ENCODE measurements around the gene ZMPSTE24.

The ZMPSTE24 gene

DNA sequence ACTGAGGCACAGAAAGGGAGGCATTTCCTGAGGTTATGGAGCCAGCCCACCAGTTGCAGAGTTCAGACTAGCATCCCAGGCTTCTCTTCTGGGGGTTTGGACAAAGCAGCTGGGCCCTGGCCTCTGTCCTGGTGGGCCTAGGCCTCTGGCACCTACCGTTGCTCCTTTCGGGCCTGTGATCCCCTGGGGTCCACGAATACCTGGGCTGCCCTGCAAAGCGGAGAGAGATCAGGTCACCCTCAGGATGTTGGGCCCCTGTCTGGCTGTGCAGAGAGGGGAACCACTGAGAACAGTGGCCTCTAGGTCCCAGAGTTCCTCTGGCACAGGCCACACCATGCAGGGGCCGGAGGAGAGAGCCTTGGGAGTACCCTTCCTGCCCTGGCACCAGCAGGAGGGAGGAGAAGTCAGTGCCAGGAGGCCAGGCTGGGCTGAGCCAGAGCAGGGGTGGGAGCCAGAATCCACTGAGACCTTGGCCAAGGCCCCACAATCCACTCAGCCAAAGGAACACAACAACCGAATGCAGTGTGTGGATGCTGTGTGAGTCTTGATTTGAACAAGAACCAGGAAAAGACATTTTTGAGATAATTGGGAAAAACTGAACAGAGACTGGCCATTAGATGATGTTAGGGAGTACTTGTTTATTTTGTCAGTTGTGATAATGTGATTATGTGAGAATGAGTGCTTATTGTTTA lies 50.1 kb downstream of the ZMPSTE24 start:
- TF ChIP-seq, protein P1, sequence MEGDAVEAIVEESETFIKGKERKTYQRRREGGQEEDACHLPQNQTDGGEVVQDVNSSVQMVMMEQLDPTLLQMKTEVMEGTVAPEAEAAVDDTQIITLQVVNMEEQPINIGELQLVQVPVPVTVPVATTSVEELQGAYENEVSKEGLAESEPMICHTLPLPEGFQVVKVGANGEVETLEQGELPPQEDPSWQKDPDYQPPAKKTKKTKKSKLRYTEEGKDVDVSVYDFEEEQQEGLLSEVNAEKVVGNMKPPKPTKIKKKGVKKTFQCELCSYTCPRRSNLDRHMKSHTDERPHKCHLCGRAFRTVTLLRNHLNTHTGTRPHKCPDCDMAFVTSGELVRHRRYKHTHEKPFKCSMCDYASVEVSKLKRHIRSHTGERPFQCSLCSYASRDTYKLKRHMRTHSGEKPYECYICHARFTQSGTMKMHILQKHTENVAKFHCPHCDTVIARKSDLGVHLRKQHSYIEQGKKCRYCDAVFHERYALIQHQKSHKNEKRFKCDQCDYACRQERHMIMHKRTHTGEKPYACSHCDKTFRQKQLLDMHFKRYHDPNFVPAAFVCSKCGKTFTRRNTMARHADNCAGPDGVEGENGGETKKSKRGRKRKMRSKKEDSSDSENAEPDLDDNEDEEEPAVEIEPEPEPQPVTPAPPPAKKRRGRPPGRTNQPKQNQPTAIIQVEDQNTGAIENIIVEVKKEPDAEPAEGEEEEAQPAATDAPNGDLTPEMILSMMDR (IDR thresholded peaks at IDR 0.05; ENCODE audit: low read depth, low read length, missing control alignments): no peak
- H3K4me3 ChIP-seq (replicated peaks; ENCODE audit: low read depth, low read length): no peak overlapping the region
- no peak for DNase-seq (ENCODE audit: extremely low read depth, low read depth)

DNA sequence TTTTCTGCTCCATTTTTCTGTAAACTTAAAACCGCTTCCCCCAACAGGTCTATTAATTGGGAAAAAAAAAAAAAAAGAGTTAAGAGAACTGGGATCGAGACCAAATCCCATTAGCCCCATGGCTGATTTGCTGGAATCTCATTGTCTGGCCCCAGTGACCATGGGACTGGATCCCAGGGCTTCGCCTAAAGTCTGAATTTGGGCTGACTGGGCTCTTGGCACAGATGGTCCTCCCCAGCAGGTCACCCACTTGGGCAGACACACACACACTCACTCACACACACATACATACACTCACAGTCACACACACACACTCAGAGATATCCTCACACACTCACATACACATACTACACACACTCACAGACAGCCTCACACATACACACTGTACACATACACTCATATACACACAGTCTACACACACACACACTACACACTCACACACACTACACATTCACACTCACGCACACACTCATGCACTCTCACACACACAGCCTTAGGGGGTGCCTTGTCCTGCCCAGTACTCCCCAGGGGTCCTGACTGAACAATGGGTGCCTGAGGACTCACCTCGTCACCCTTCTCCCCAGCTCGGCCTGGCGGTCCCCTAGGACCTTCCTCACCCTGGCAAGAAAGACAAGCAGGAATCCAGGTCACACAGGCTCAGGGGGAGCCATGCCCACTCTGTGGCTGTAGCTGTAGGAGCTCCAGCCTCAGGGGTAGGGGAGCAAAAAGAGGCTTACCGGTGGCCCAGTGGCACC lies 51.5 kb downstream of the ZMPSTE24 start:
- no peak overlapping the region for H3K4me3 ChIP-seq (replicated peaks; ENCODE audit: low read depth, low read length)
- DNase-seq (ENCODE audit: extremely low read depth, low read depth): no peak

DNA sequence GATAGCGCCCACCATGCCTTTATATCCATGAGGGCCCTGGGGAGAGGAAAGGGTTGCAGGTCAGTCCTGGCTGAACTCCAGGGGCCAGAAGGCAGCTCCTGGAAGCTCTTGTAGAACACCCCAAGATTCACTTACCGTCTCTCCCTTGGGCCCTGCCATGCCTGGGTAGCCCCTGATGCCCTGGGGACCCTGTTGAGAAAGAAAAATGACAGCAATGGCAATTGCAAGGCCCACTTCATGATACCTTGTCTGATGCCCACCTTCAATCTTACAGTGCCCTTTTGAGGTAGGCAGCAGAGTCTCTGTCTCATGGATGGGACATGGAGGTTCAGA lies 52.1 kb downstream of the ZMPSTE24 start:
- H3K4me3 ChIP-seq (replicated peaks; ENCODE audit: low read depth, low read length): no peak overlapping the region
- TF ChIP-seq, protein P1 (IDR thresholded peaks at IDR 0.05; ENCODE audit: low read depth, low read length, missing control alignments): no peak
- DNase-seq (ENCODE audit: extremely low read depth, low read depth): no peak

More for the DNA sequence above, 51.5 kb downstream of the ZMPSTE24 start:
- TF ChIP-seq, protein P1 (IDR thresholded peaks at IDR 0.05; ENCODE audit: low read depth, low read length, missing control alignments): no peak

DNA sequence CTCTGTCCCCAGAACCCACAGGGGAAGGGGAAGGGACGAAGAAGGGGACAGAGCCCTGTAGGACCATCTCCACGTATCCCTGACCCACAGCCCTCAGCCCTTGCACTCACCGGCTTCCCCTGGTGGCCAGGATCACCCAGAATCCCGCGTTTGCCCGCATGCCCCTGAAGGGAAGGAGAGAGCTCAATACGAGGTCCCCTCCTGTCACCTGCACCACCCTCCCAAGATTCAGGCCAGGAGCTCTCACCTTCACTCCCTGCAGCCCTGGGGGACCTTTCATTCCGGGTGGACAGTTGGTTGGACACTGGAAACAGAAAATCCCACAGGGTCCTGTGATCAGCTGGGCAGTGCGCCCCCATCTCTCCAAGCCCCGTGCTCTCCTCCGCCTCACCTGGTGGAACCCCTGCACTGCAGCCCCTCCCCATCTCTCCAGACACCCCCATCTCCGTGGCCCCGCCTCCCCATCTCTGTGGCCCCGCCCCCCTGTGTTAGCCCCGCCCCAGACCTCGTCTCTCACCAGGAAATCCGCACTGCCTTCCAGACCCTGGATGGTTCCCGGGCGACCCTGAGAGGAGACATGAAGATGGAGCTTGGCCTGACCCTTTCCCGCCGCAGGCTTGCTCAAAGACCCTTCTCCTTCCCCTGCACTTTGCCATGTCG lies 53.1 kb downstream of the ZMPSTE24 start:
- H3K4me3 ChIP-seq (replicated peaks; ENCODE audit: low read depth, low read length): no peak overlapping the region
- TF ChIP-seq, protein P1 (IDR thresholded peaks at IDR 0.05; ENCODE audit: low read depth, low read length, missing control alignments): no peak
- DNase-seq (ENCODE audit: extremely low read depth, low read depth): no peak

DNA sequence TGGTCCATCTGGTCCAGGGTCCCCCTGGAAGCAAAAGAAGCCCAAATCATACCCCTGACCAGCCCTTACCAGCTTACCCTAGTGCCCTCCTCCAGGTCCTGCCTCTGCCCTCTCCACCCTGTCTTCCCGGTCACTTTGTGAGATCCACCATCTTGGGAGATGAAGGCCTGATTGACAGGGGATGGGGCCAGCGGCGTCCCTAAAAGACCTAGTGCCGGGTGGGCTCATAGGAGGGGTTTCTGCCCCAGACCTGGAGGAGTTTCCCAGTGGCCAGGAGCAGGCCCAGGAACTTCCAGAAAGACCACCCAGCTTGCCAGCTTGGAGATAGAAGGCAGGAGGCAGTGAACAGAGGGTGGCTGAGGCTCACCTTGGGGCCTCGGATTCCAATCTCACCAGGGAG lies 53.7 kb downstream of the ZMPSTE24 start:
- TF ChIP-seq, protein P1 (IDR thresholded peaks at IDR 0.05; ENCODE audit: low read depth, low read length, missing control alignments): no peak
- H3K4me3 ChIP-seq (replicated peaks; ENCODE audit: low read depth, low read length): no peak overlapping the region
- no peak for DNase-seq (ENCODE audit: extremely low read depth, low read depth)

DNA sequence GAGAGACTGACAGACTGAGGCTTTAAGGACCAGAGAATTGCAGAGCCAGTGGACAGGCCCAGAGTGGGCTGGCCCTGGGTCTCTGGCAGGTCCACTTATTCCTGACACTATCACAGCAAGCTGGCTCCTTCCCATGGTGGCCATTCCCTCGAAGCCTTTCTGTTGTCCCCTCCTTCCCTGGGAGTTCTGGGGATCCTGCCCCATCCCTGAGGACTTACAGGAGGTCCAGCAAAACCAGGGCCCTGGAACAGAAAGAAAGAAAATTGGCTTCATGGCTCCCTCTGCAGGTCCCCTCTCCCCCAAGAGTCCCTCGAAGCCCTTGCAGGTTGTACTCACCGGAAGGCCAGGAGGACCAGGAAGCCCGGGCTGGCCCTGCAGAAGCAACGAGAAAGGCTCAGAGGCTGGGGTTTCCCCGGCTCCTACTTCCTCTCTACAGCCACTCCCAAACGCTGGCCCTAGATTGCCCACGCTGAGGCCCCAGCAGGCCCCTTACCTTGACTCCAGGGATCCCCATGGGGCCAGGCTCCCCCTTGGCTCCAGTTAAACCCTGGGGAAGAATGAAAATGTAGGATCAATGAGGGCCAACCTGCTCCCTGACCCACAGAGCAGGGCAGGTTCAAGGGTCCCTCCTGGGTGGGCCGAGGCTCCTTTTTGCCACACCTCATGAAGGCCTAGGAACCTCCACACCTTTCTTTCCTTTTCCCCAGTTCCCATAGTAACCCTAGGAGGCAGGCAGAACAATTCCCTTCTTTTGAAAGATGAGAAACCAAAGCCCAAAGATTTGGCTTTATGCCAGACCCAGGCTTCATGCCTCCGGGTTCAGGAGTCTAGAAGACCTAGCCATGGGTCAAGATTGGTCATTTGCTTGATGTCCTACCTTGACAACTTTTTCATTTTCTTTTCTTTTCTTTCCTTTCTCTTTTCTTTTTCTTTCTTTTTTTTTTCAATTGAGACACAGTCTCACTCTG lies 54.5 kb downstream of the ZMPSTE24 start:
- TF ChIP-seq, protein P1 (IDR thresholded peaks at IDR 0.05; ENCODE audit: low read depth, low read length, missing control alignments): no peak
- no peak for DNase-seq (ENCODE audit: extremely low read depth, low read depth)
- H3K4me3 ChIP-seq (replicated peaks; ENCODE audit: low read depth, low read length): no peak overlapping the region
